MCF 10A (cell line): ENCODE data around the gene BOLA2B. TPM values are rescaled to one million over a fixed set of nuclear protein-coding genes. Genes with fewer than 3 reads are reported as not detected.
"Not testable (repeated sequence)": the region's sequence is repeated elsewhere in the genome, so short reads cannot be mapped to it uniquely, and the experiment has no call there.

Experiments
- Bru-seq: library from RNA; stranded (reverse); fragments of 400-500 nt; gene quantifications from one replicate; lab custom pipeline; 2021; lab: Mats Ljungman, UMichigan
- BruChase-seq, 2 experiments: library from RNA; stranded (reverse); fragments of 400-500 nt; gene quantifications; one replicate each; lab custom pipeline; 2021; lab: Mats Ljungman, UMichigan
- BruUV-seq: library from RNA; stranded (reverse); fragments of 400-500 nt; replicated peaks from 2 replicates; lab custom pipeline; 2021; lab: Mats Ljungman, UMichigan
- CTCF ChIA-PET: fragments of 300-600 bp; sonication (Branson Sonifier 250); formaldehyde crosslinking; extraction: SDS; loops from one replicate; lab custom pipeline; 2021; ENCODE audit warnings: antibody characterized with exemption, inconsistent platforms; lab: Yijun Ruan, JAX
- POLR2A ChIA-PET: fragments of 300-600, 350-650 bp; sonication (Branson Sonifier 250); formaldehyde crosslinking; extraction: SDS; loops from one replicate; lab custom pipeline; 2020; ENCODE audit warnings: antibody characterized with exemption, inconsistent platforms; lab: Yijun Ruan, JAX
- DNase-seq: peaks from one replicate; pipeline ENCODE4 v3.0.0-alpha.2; 2018; ENCODE audit not compliant: unreplicated experiment
- H3K27ac Mint-ChIP-seq: one replicate; pipeline ENCODE4 v1.8.0; 2022; ENCODE audit warnings: mild to moderate bottlenecking, low read depth, mixed read lengths; ENCODE audit not compliant: unreplicated experiment
- H3K27me3 Mint-ChIP-seq: one replicate; pipeline ENCODE4 v1.8.0; 2022; ENCODE audit warnings: mixed read lengths; ENCODE audit not compliant: insufficient read depth, unreplicated experiment
- H3K36me3 Mint-ChIP-seq: one replicate; pipeline ENCODE4 v1.8.0; 2022; ENCODE audit warnings: mild to moderate bottlenecking, moderate library complexity, mixed read lengths; ENCODE audit not compliant: insufficient read depth, unreplicated experiment
- H3K4me1 Mint-ChIP-seq: one replicate; pipeline ENCODE4 v1.8.0; 2022; ENCODE audit warnings: mixed read lengths; ENCODE audit not compliant: insufficient read depth, unreplicated experiment
- H3K4me3 Mint-ChIP-seq: one replicate; pipeline ENCODE4 v1.8.0; 2022; ENCODE audit warnings: mild to moderate bottlenecking, moderate library complexity, mixed read lengths; ENCODE audit not compliant: unreplicated experiment
- H3K9me3 Mint-ChIP-seq: one replicate; pipeline ENCODE4 v1.8.0; 2022; ENCODE audit warnings: mixed read lengths; ENCODE audit not compliant: unreplicated experiment
- intact Hi-C: fragments of 100-400 bp; cut with micrococcal nuclease; formaldehyde crosslinking; loops from 2 replicates; pipeline ENCODE4 v1.14.1; 2022
- long read RNA-seq: library from polyadenylated mRNA; stranded (forward); transcript quantifications from one replicate; pipeline ENCODE4 v2.0.0, GENCODE V29; 2022
- total RNA-seq: library from RNA; stranded (reverse); gene quantifications from 2 replicates; pipeline ENCODE4 v1.2.3, GENCODE V29; 2022

BOLA2B gene
- total RNA-seq, result 132 and 133 TPM in 2 replicates
- not detected for Bru-seq, nascent RNA
- BruChase-seq, experiment 1, labeled RNA remaining after a 6-hour chase, result percentile 31 among the genes with signal in this experiment
- BruChase-seq, experiment 2, labeled RNA remaining after a 2-hour chase, result percentile 17 among the genes with signal in this experiment
- long read RNA-seq, transcript BOLA2B-202 (2 exons, 307 nt), result minor isoform, 5 of 76 reads
- long read RNA-seq, transcript BOLA2B-201 (3 exons, 1,012 nt), result major isoform, 67 of 76 reads
- long read RNA-seq, partial matches to known transcripts, result 0 of 76 reads
- long read RNA-seq, other reads (novel, unspliced or antisense), result 0 of 76 reads

GRCh38 chr16:30193615-30194014, at the start of gene BOLA2B, which contains the start of gene SLX1A:
Gene BOLA2B (minus strand): TSS chr16:30193666. CDS start chr16:30193595, 71 bp downstream.
Gene SLX1A (plus strand): TSS chr16:30193875. CDS start chr16:30194085, 210 bp downstream.
- DNase-seq, H3K4me3 Mint-ChIP-seq, intact Hi-C loops, H3K27me3 Mint-ChIP-seq, POLR2A ChIA-PET, H3K4me1 Mint-ChIP-seq, H3K9me3 Mint-ChIP-seq, H3K27ac Mint-ChIP-seq, BruUV-seq, H3K36me3 Mint-ChIP-seq, CTCF ChIA-PET: not testable (repeated sequence)

DNA sequence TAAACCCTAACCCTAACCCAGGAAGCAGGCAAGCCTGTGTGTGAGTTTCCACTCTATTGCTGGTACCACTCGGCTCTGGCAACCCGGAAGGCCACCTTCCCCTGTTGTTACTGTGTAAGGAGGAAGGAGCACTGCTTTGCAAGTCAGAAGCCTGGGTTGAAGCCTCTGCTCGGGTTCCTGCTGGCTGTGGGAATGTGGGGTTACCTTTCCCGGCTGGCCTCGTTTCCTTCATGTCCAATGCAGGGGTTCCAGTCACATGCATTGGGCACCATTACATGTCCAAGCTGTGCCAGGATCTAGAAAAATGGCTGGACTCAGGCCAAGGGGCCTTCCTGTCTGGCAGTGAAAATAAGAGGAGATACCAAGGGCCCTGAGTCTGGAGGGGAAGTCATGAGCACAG, 23.6 kb upstream of the BOLA2B start:
- H3K27ac Mint-ChIP-seq, H3K9me3 Mint-ChIP-seq, H3K4me1 Mint-ChIP-seq, H3K4me3 Mint-ChIP-seq, DNase-seq, H3K36me3 Mint-ChIP-seq, intact Hi-C loops, POLR2A ChIA-PET, CTCF ChIA-PET, H3K27me3 Mint-ChIP-seq: not testable (repeated sequence)
- BruUV-seq, result TSS peak; percentile 19

GRCh38 chr16:30211414-30211813, 17.9 kb upstream of the BOLA2B start:
- DNase-seq, POLR2A ChIA-PET, H3K27me3 Mint-ChIP-seq, H3K4me1 Mint-ChIP-seq, BruUV-seq, H3K9me3 Mint-ChIP-seq, intact Hi-C loops, H3K36me3 Mint-ChIP-seq, H3K27ac Mint-ChIP-seq, H3K4me3 Mint-ChIP-seq, CTCF ChIA-PET: not testable (repeated sequence)

- H3K4me3 Mint-ChIP-seq, H3K9me3 Mint-ChIP-seq, H3K4me1 Mint-ChIP-seq, H3K27me3 Mint-ChIP-seq, H3K36me3 Mint-ChIP-seq, BruUV-seq, intact Hi-C loops, H3K27ac Mint-ChIP-seq, CTCF ChIA-PET, DNase-seq, POLR2A ChIA-PET: not testable (repeated sequence)
Observed at GRCh38 chr16:30209032-30209431, 15.6 kb upstream of the BOLA2B start.

DNA sequence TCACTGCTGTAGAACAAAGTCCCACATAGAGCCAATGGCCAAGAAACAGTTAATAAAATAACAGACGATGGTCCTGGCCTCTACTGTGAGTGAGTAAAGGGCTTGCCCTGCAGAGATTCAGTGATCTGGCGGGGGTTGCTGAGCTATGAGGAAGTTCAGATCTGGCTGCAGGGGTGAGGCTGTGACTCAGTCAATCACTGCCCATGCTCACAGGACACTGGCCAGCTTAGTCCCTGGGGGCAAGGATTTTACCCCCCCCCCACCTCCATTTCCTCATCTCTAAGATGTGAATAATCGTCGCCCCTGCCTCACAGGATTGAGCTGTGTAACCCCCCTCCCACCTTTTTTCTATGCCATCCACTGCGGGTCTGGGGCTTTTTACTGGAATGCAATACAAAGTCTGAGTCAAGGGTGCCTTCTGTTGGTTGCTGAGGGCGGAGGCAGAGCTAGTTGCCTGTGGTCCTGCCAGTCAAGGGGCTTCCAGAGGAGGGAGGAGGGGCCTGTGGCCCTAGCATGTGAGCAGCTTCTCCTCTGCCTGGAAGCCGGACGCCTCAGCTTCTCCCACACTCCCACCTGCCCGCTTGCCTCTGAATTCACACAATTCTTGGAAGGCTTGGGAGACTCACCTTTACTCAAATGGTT, 13.7 kb upstream of the BOLA2B start:
- POLR2A ChIA-PET, intact Hi-C loops, CTCF ChIA-PET, H3K36me3 Mint-ChIP-seq, H3K4me1 Mint-ChIP-seq, DNase-seq, H3K27ac Mint-ChIP-seq, H3K9me3 Mint-ChIP-seq, H3K4me3 Mint-ChIP-seq, BruUV-seq, H3K27me3 Mint-ChIP-seq: not testable (repeated sequence)

DNA sequence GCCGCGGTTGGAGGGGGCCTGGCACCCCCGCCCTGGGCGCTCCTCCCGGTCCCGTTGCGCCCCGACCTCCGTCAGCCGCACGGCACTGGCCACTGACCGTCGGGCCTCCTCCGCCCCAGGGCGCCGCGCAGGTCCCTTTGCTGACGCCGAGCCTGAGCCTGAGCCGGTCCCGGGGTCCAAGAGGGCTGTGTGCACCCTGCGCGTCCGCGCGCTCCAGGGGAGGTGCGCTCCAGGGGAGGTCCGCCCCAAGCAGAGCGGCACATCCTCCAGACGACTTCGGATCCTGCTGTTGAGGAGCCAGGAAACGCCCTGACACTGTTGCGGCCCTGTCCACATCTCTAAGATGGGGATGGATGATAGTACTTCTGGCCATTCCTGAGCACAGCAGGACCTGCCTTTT, 12.8 kb upstream of the BOLA2B start:
- H3K4me1 Mint-ChIP-seq, H3K36me3 Mint-ChIP-seq, BruUV-seq, H3K4me3 Mint-ChIP-seq, POLR2A ChIA-PET, H3K27ac Mint-ChIP-seq, CTCF ChIA-PET, H3K9me3 Mint-ChIP-seq, DNase-seq, intact Hi-C loops, H3K27me3 Mint-ChIP-seq: not testable (repeated sequence)

GRCh38 chr16:30205541-30206236, 12.2 kb upstream of the BOLA2B start:
- BruUV-seq, intact Hi-C loops, H3K27ac Mint-ChIP-seq, CTCF ChIA-PET, H3K4me3 Mint-ChIP-seq, DNase-seq, POLR2A ChIA-PET, H3K4me1 Mint-ChIP-seq, H3K27me3 Mint-ChIP-seq, H3K36me3 Mint-ChIP-seq, H3K9me3 Mint-ChIP-seq: not testable (repeated sequence)

GRCh38 chr16:30199608-30200343, 6.3 kb upstream of the BOLA2B start:
- H3K36me3 Mint-ChIP-seq, DNase-seq, CTCF ChIA-PET, H3K27me3 Mint-ChIP-seq, intact Hi-C loops, BruUV-seq, H3K27ac Mint-ChIP-seq, POLR2A ChIA-PET, H3K9me3 Mint-ChIP-seq, H3K4me3 Mint-ChIP-seq, H3K4me1 Mint-ChIP-seq: not testable (repeated sequence)
